H9 (cell line): ENCODE results near the gene NDUFA3. TPM values are rescaled to one million over a fixed set of nuclear protein-coding genes. Genes with fewer than 3 reads are reported as not detected.

Source experiments
- DNase-seq: peaks from one replicate; pipeline ENCODE4 v3.0.0-alpha.2; 2017
- H2AFZ ChIP-seq: one replicate; pipeline ENCODE4 v1.6.1; 2013; ENCODE audit warnings: mild to moderate bottlenecking, low read length, control low read depth, moderate library complexity
- H2AK5ac ChIP-seq: 2 replicates; pipeline ENCODE4 v1.6.1; 2013; ENCODE audit warnings: low read length, control low read depth, mixed read lengths; ENCODE audit not compliant: insufficient read length
- H2BK120ac ChIP-seq: one replicate; pipeline ENCODE4 v1.6.1; 2013; ENCODE audit warnings: low read depth, mild to moderate bottlenecking, low read length, control low read depth, inconsistent platforms; ENCODE audit not compliant: poor library complexity, severe bottlenecking
- H2BK12ac ChIP-seq: 2 replicates; pipeline ENCODE4 v1.6.1; 2013; ENCODE audit warnings: low read length, control low read depth, mixed read lengths, low read depth; ENCODE audit not compliant: insufficient read length
- H2BK15ac ChIP-seq: 2 replicates; pipeline ENCODE4 v1.6.1; 2013; ENCODE audit warnings: low read depth, low read length, control low read depth
- H2BK20ac ChIP-seq: one replicate; pipeline ENCODE4 v1.6.1; 2013; ENCODE audit warnings: low read depth, mild to moderate bottlenecking, low read length, control low read depth, inconsistent platforms; ENCODE audit not compliant: poor library complexity, severe bottlenecking
- H2BK5ac ChIP-seq: 2 replicates; pipeline ENCODE4 v1.6.1; 2013; ENCODE audit warnings: low read length, control low read depth, mixed read lengths; ENCODE audit not compliant: insufficient read length
- H3K14ac ChIP-seq: 2 replicates; pipeline ENCODE4 v1.6.1; 2013; ENCODE audit warnings: low read length, control low read depth; ENCODE audit not compliant: insufficient read depth
- H3K18ac ChIP-seq: 2 replicates; pipeline ENCODE4 v1.6.1; 2013; ENCODE audit warnings: low read depth, mild to moderate bottlenecking, mixed read lengths, low read length, control low read depth; ENCODE audit not compliant: insufficient read length
- H3K23ac ChIP-seq: 2 replicates; pipeline ENCODE4 v1.6.1; 2013; ENCODE audit warnings: low read length, control low read depth, mixed read lengths, low read depth; ENCODE audit not compliant: insufficient read length
- H3K23me2 ChIP-seq: 2 replicates; pipeline ENCODE4 v1.6.1; 2013; ENCODE audit warnings: low read depth, mild to moderate bottlenecking, mixed read lengths, low read length, control low read depth; ENCODE audit not compliant: insufficient read length, poor library complexity, severe bottlenecking
- H3K27ac ChIP-seq: 2 replicates; pipeline ENCODE4 v1.5.1; 2013; ENCODE audit warnings: low read length, control low read depth, mixed read lengths, low read depth; ENCODE audit not compliant: insufficient read length
- H3K27me3 ChIP-seq: 2 replicates; pipeline ENCODE4 v1.6.1; 2013; ENCODE audit warnings: low read length, control low read depth, inconsistent platforms; ENCODE audit not compliant: insufficient read depth
- H3K4ac ChIP-seq: 2 replicates; pipeline ENCODE4 v1.6.1; 2013; ENCODE audit warnings: low read depth, mild to moderate bottlenecking, control low read depth, inconsistent platforms, low read length, moderate library complexity
- H3K4me1 ChIP-seq: 2 replicates; pipeline ENCODE4 v1.6.1; 2013; ENCODE audit warnings: low read length, control low read depth, inconsistent platforms; ENCODE audit not compliant: insufficient read depth
- H3K4me2 ChIP-seq: 2 replicates; pipeline ENCODE4 v1.6.1; 2013; ENCODE audit warnings: low read length, control low read depth, mixed read lengths; ENCODE audit not compliant: insufficient read length, insufficient read depth
- H3K56ac ChIP-seq: 2 replicates; pipeline ENCODE4 v1.6.1; 2013; ENCODE audit warnings: low read depth, mild to moderate bottlenecking, mixed read lengths, low read length, control low read depth; ENCODE audit not compliant: insufficient read length
- H3K79me1 ChIP-seq: 2 replicates; pipeline ENCODE4 v1.6.1; 2013; ENCODE audit warnings: low read depth, mild to moderate bottlenecking, moderate library complexity, low read length, control low read depth, inconsistent platforms; ENCODE audit not compliant: insufficient read depth, poor library complexity, severe bottlenecking
- H3K79me2 ChIP-seq: 2 replicates; pipeline ENCODE4 v1.6.1; 2013; ENCODE audit warnings: low read length, control low read depth, inconsistent platforms; ENCODE audit not compliant: insufficient read depth
- H3K9ac ChIP-seq: 2 replicates; pipeline ENCODE4 v1.6.1; 2013; ENCODE audit warnings: low read length, control low read depth, mixed read lengths; ENCODE audit not compliant: insufficient read length; ENCODE audit errors: extremely low read depth
- H3K9me3 ChIP-seq: one replicate; pipeline ENCODE4 v1.6.1; 2013; ENCODE audit warnings: low read depth, low read length, inconsistent platforms; ENCODE audit not compliant: control insufficient read depth
- H3T11ph ChIP-seq: one replicate; pipeline ENCODE4 v1.6.1; 2013; ENCODE audit warnings: mild to moderate bottlenecking, low read length, control low read depth, inconsistent platforms
- H4K20me1 ChIP-seq: one replicate; pipeline ENCODE4 v1.6.1; 2013; ENCODE audit not compliant: control insufficient read depth, insufficient read length, insufficient read depth
- H4K5ac ChIP-seq: 2 replicates; pipeline ENCODE4 v1.6.1; 2013; ENCODE audit warnings: low read depth, mild to moderate bottlenecking, mixed read lengths, low read length, control low read depth; ENCODE audit not compliant: insufficient read length
- H4K8ac ChIP-seq: replicated peaks from 2 replicates; pipeline ENCODE4 v1.6.1; 2013; ENCODE audit warnings: low read length, control low read depth, mixed read lengths, low read depth; ENCODE audit not compliant: insufficient read length
- H4K91ac ChIP-seq: 2 replicates; pipeline ENCODE4 v1.6.1; 2013; ENCODE audit warnings: low read depth, mild to moderate bottlenecking, moderate library complexity, mixed read lengths, low read length, control low read depth; ENCODE audit not compliant: insufficient read length
- H3K27ac Mint-ChIP-seq, 3 experiments: 2 replicates in 2 of 3; 3 replicates in 1 of 3; pipeline ENCODE4 v1.8.0; 2020 to 2021; ENCODE audit warnings: mixed read lengths in 3 of 3, mild to moderate bottlenecking in 1 of 3, moderate library complexity in 1 of 3
- H3K27me3 Mint-ChIP-seq: 2 replicates; pipeline ENCODE4 v1.8.0; 2021; ENCODE audit warnings: low read depth, mild to moderate bottlenecking, moderate library complexity, mixed read lengths
- H3K36me3 Mint-ChIP-seq, 3 experiments: 2 replicates in 2 of 3; 3 replicates in 1 of 3; pipeline ENCODE4 v1.8.0; 2020 to 2021; ENCODE audit warnings: low read depth in 3 of 3, mixed read lengths in 3 of 3; ENCODE audit not compliant: insufficient read depth in 1 of 3
- H3K4me1 Mint-ChIP-seq, 2 experiments: 2 replicates each; pipeline ENCODE4 v1.8.0; 2020; ENCODE audit warnings: mixed read lengths in 2 of 2
- H3K4me3 Mint-ChIP-seq, 2 experiments: 2 replicates in 1 of 2; 3 replicates in 1 of 2; pipeline ENCODE4 v1.8.0; 2020 to 2021; ENCODE audit warnings: mild to moderate bottlenecking in 2 of 2, mixed read lengths in 2 of 2, moderate library complexity in 1 of 2
- H3K9me3 Mint-ChIP-seq, 2 experiments: 2 replicates in 1 of 2; 3 replicates in 1 of 2; pipeline ENCODE4 v1.8.0; 2020; ENCODE audit warnings: mild to moderate bottlenecking in 2 of 2, mixed read lengths in 2 of 2, moderate library complexity in 1 of 2
- CTCF ChIP-seq: fragments of 200-600 bp; sonication (generic); conservative IDR thresholded peaks from 3 replicates; pipeline ENCODE4 v1.8.0; 2021; ENCODE audit warnings: antibody characterized with exemption, mild to moderate bottlenecking
- WGBS: extraction: QIAGEN DNeasy Blood & Tissue Kit; methylation state at CpG from one replicate; pipeline ENCODE4 v1.1.7; 2013; ENCODE audit warnings: missing lambda C conversion rate, low lambda C conversion rate, mixed read lengths; ENCODE audit not compliant: insufficient read length; ENCODE audit errors: extremely low coverage; 5-methylcytosine and 5-hydroxymethylcytosine counted together
- total RNA-seq: library from RNA; stranded (reverse); gene quantifications from 2 replicates; pipeline ENCODE4 v1.2.1, GENCODE V29; 2021

NDUFA3 gene
- total RNA-seq, 1 experiment from 2014 or later, result 174 TPM

GRCh38 chr19:54133957-54134590, 31.4 kb downstream of the NDUFA3 start:
- Histone ChIP-seq H3K4me2 (no peak overlapping the region), H3K23ac (no peak overlapping the region), H3T11ph (no peak overlapping the region), H4K91ac (peak overlapping the region; percentile 23), H2BK15ac (no peak overlapping the region), H4K8ac (peak overlapping the region; percentile 52), H2BK12ac (no peak overlapping the region), H3K9me3 (peaks cover 4% of the 10 kb centered on the region), H3K4me1 (no peaks in the 10 kb centered on the region), H2AK5ac (no peak overlapping the region), H3K27ac (no peak overlapping the region), H4K20me1 (peaks cover 3% of the 10 kb centered on the region), H2AFZ (no peak overlapping the region), H2BK20ac (no peak overlapping the region), H3K56ac (peak overlapping the region; percentile 38), H3K4ac (peak overlapping the region; percentile 30; the same call in 1 of the 2 replicates), H2BK120ac (no peak overlapping the region), H2BK5ac (no peak overlapping the region), H3K9ac (no peak overlapping the region), H3K18ac (no peak overlapping the region), H3K79me2 (peaks cover 8% of the 10 kb centered on the region; the same call in 1 of the 2 replicates), H3K27me3 (no peaks in the 10 kb centered on the region), H3K23me2 (peaks cover 15% of the 10 kb centered on the region), H3K79me1 (peaks cover 10% of the 10 kb centered on the region), H4K5ac (peak overlapping the region; percentile 18), H3K14ac (no peak overlapping the region)
- H3K27ac Mint-ChIP-seq, result peak overlapping the region in 2 of 3 experiments; percentile 23 to 93; a peak in 5 of 7 replicates
- peaks cover 1% of the 10 kb centered on the region; the same call in 1 of the 2 replicates for H3K27me3 Mint-ChIP-seq
- H3K36me3 Mint-ChIP-seq, result peaks cover 23 to 48% (median 34%) of the 10 kb centered on the region in 3 experiments
- WGBS, result no CpG with 5 or more reads among the region's 2 CpGs
- DNase-seq, result no peak
- peak overlapping the region in 1 of 2 experiments; percentile 27; a peak in 2 of 5 replicates for H3K4me3 Mint-ChIP-seq
- peaks cover 11 to 12% of the 10 kb centered on the region in 2 experiments for H3K9me3 Mint-ChIP-seq
- peaks cover 18 to 19% of the 10 kb centered on the region in 2 experiments for H3K4me1 Mint-ChIP-seq
- TF ChIP-seq CTCF, result no peak
